ENCODE measurements around the gene KRT25. TPM values are rescaled to one million over a fixed set of nuclear protein-coding genes. Genes with fewer than 3 reads are reported as not detected.

KRT25 gene
- total RNA-seq, 4 donors from 2014 or later, result not detected

GRCh38 chr17:40791111-40791510 lies 36.0 kb upstream of the KRT25 start:
- Histone ChIP-seq H3K9me3 (no peaks in the 10 kb centered on the region), H3K36me3 (no peaks in the 10 kb centered on the region), H3K27ac (peak overlapping the region in 1 of 2 donors; percentile 12), H3K4me3 (no peak overlapping the region), H3K4me1 (no peaks in the 10 kb centered on the region), H3K27me3 (no peaks in the 10 kb centered on the region)
- no peak for TF ChIP-seq POLR2A (IDR thresholded peaks at IDR 0.05)
- TF ChIP-seq CTCF (IDR thresholded peaks at IDR 0.05), result no peak
- DNase-seq, result no peak
- intact Hi-C loops (cut with DNase I; ENCODE audit: low total_unique reads), result loop anchor here (5.0 kb wide), 1 partner anchor 174 kb away; no protein-coding TSS in a partner anchor

- Histone ChIP-seq H3K27me3 (peaks cover 0 to 7% of the 10 kb centered on the region in 2 donors), H3K4me1 (no peaks in the 10 kb centered on the region), H3K27ac (no peak within 1 kb of the TSS), H3K36me3 (no peaks in the 10 kb centered on the region), H3K4me3 (no peak within 1 kb of the TSS), H3K9me3 (no peaks in the 10 kb centered on the region)
- TF ChIP-seq CTCF (IDR thresholded peaks at IDR 0.05) (no peak), POLR2A (IDR thresholded peaks at IDR 0.05) (no peak)
- intact Hi-C loops (cut with DNase I; ENCODE audit: low total_unique reads), result no loop called here
- no peak for DNase-seq
These were observed 27.3 kb upstream of the KRT25 start, which contains the start of gene KRT27 for GRCh38 chr17:40782450-40782849. KRT27 (minus strand) TSS chr17:40782550; CDS start chr17:40782493, 57 bp downstream.

GRCh38 chr17:40779181-40779909 lies 24.2 kb upstream of the KRT25 start:
- Histone ChIP-seq H3K9me3 (no peaks in the 10 kb centered on the region), H3K4me1 (no peaks in the 10 kb centered on the region), H3K36me3 (no peaks in the 10 kb centered on the region), H3K4me3 (no peak overlapping the region), H3K27ac (no peak overlapping the region), H3K27me3 (peaks cover 0 to 7% of the 10 kb centered on the region in 2 donors)
- TF ChIP-seq POLR2A (IDR thresholded peaks at IDR 0.05), result no peak
- no peak for TF ChIP-seq CTCF (IDR thresholded peaks at IDR 0.05)
- DNase-seq, result no peak
- intact Hi-C loops (cut with DNase I; ENCODE audit: low total_unique reads), result no loop called here

GRCh38 chr17:40778461-40778860 lies 23.3 kb upstream of the KRT25 start:
- intact Hi-C loops (cut with DNase I; ENCODE audit: low total_unique reads), result no loop called here
- Histone ChIP-seq H3K36me3 (no peaks in the 10 kb centered on the region), H3K4me3 (no peak overlapping the region), H3K4me1 (no peaks in the 10 kb centered on the region), H3K9me3 (no peaks in the 10 kb centered on the region), H3K27ac (no peak overlapping the region), H3K27me3 (peaks cover 0 to 7% of the 10 kb centered on the region in 2 donors)
- no peak for DNase-seq
- TF ChIP-seq CTCF (IDR thresholded peaks at IDR 0.05) (no peak), POLR2A (IDR thresholded peaks at IDR 0.05) (no peak)

GRCh38 chr17:40777971-40778370 lies 22.8 kb upstream of the KRT25 start:
- TF ChIP-seq POLR2A (IDR thresholded peaks at IDR 0.05), result no peak
- no peak for TF ChIP-seq CTCF (IDR thresholded peaks at IDR 0.05)
- no peaks in the 10 kb centered on the region for H3K4me1 ChIP-seq

More at GRCh38 chr17:40777971-40778370, 22.8 kb upstream of the KRT25 start:
- intact Hi-C loops (cut with DNase I; ENCODE audit: low total_unique reads), result no loop called here
- Histone ChIP-seq H3K9me3 (no peaks in the 10 kb centered on the region), H3K36me3 (no peaks in the 10 kb centered on the region), H3K27ac (no peak overlapping the region), H3K4me3 (no peak overlapping the region), H3K27me3 (peaks cover 0 to 12% of the 10 kb centered on the region in 2 donors)
- DNase-seq, result no peak
